ENCODE measurements around the gene SLC37A4.

- no peak for TF ChIP-seq CTCF (IDR thresholded peaks at IDR 0.05; ENCODE audit: low read length)
- no peak for TF ChIP-seq EZH2 (optimal IDR thresholded peaks at IDR 0.05; ENCODE audit: low read depth, low read length)
- no peak for TF ChIP-seq EZH2phosphoT487 (IDR thresholded peaks at IDR 0.05; ENCODE audit: low read length)
Observed at GRCh38 chr11:119028346-119029068, 2.2 kb downstream of the SLC37A4 start.

All from MM.1S (cell line).